ENCODE data around the gene CCDC186. TPM values are rescaled to one million over a fixed set of nuclear protein-coding genes. Genes with fewer than 3 reads are reported as not detected.
"Not testable (repeated sequence)": the region's sequence is repeated elsewhere in the genome, so short reads cannot be mapped to it uniquely, and the experiment has no call there.

Gene CCDC186
- total RNA-seq, 1 experiment from 2014 or later: 1.2 TPM

DNA sequence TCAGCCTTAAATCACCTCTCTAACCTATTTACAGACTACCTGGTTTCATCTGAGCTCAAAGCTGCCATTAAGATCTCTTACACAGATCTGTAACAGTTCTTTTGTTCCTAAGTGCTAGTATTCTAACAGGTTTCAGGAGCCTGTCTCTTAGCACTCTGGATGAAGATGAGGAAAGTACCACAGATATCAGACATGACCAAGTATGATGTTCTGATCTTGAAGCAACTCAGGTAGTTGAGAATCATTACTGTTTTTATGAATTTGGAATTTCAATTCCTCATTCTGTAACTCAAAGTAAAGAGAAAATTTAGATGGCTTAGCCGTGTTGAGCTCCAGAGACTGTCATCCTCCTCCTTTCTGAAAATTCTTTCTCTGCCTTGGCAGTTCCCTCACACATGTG lies 30.8 kb downstream of the CCDC186 start:
- Histone ChIP-seq H3K4me3 (no peak overlapping the region), H3K36me3 (no peaks in the 10 kb centered on the region; the same call in 1 of the 2 replicates), H3K27me3 (no peaks in the 10 kb centered on the region), H3K9me3 (no peaks in the 10 kb centered on the region)
- DNase-seq: no peak

DNA sequence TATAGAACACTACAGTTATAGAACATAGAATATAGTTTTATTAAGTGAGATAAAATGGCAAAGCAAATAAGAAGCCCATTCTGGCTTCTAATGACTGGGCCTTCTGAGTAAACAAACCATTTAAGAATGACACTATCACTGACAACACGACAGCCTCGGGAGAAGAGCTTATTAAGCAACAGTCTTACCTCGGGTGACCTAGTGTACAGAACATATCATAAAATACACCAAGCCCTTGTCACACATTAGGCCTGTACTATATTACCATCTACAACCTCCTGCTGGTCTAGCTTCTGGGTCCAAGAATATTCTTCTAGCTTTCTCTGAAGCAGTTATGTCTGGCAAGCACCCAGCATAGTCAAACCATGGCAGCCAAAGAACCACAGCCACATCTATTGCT lies 32.0 kb downstream of the CCDC186 start:
- no peaks in the 10 kb centered on the region for H3K27me3 ChIP-seq
- no peaks in the 10 kb centered on the region for H3K9me3 ChIP-seq
- H3K36me3 ChIP-seq: no peaks in the 10 kb centered on the region; the same call in 1 of the 2 replicates
- DNase-seq: no peak
- no peak overlapping the region for H3K4me3 ChIP-seq

DNA sequence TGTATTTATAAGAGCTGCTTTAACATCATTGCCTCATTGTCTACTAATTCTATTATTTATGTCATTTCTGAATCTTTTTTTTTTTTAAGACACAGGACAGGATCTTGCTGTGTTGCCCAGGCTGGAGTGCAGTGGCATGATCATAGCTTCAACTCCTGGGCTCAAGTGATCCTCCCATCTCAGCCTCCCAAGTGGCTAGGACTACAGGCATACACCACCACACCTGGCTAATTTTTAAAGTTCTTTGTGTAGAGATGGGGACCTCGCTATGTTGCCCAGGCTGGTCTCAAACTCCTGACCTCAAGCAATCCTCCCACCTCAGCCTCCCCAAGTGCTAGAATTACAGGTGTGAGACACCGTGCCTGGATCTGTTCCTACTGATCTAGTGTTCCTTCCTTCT lies 33.2 kb downstream of the CCDC186 start:
- not testable (repeated sequence) for DNase-seq, H3K4me3 ChIP-seq, H3K36me3 ChIP-seq, H3K9me3 ChIP-seq, H3K27me3 ChIP-seq

DNA sequence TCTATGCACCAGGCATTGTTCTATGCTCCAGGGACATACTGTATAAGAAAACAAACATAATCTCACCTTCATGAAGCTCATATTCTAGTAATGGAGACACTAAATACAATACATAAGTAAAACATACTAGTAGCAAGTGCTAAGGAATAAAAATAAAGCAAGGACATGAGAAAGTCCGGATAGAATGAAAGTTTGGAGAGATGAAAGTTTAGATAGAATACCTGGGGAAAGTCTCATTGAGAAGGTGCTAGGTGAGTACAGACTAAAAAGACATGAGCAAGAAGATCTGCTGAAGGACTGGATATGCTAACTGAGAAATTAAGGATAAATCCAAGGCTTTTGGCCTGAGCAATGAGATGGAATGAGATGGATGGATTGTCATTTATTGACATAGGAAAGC lies 34.0 kb downstream of the CCDC186 start:
- no peak overlapping the region for H3K4me3 ChIP-seq
- no peaks in the 10 kb centered on the region for H3K27me3 ChIP-seq
- no peaks in the 10 kb centered on the region for H3K36me3 ChIP-seq
- DNase-seq: no peak
- no peaks in the 10 kb centered on the region for H3K9me3 ChIP-seq

DNA sequence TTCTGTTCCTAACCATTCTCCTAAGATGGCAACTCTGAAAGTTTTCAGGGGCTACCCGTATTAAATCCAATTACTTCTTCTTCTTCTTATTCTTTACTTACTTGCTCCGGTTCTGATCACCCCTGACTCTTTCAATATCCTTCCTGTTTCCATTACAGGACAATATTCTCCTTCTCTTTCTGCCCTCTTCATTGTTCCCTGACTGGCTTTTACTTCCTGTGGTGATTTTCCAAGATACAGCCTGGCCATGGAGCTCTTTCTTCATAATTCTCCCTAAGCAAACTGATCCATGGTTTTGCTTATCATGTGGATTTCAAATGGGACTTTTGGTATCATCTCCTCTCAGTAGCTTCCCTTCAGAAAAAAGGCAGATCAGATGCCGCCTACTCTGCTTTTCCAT lies 35.4 kb downstream of the CCDC186 start:
- no peaks in the 10 kb centered on the region for H3K36me3 ChIP-seq
- no peaks in the 10 kb centered on the region for H3K9me3 ChIP-seq
- no peaks in the 10 kb centered on the region for H3K27me3 ChIP-seq
- H3K4me3 ChIP-seq: no peak overlapping the region
- DNase-seq: no peak

DNA sequence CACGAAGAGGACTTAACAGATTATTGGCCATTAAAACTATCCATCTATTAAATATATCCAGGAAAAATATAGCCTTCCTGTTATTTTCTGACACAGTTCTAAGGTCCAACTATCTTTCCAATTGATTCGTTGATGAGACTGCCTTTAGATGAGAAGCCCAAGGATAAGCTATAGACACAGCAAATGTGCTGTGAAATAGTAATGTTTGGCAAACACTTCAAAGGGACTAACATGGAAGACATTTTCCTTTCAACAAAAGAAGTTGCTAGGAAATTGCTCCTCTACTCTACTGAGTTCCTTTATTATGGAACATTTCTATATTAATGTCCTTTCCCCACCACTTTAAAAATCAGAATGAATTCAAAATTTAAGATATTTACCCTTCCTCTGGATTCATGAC lies 38.5 kb downstream of the CCDC186 start:
- H3K4me3 ChIP-seq: no peak overlapping the region
- H3K27me3 ChIP-seq: no peaks in the 10 kb centered on the region
- H3K36me3 ChIP-seq: no peaks in the 10 kb centered on the region
- no peak for DNase-seq
- no peaks in the 10 kb centered on the region for H3K9me3 ChIP-seq

DNA sequence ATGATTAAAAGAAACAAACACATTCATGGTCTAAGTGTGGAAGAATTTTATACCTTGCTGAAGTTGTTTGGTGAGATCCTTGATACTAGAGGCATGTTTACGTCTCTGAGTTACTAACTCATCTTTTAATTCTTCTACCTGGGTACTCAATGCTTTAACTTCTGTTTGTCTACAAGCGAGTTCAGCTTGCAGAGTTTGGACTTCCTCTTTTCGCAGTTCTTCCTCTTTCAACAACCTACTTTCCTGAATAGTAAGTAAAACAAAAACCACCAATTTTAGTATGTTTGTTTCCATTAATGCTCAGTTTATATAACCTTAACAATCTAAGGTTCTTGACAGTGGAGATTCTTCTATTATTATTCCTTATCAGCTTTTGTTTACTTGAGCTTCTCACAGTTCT lies 42.9 kb downstream of the CCDC186 start:
- Histone ChIP-seq H3K4me3 (no peak overlapping the region), H3K36me3 (no peaks in the 10 kb centered on the region; the same call in 1 of the 2 replicates), H3K27me3 (no peaks in the 10 kb centered on the region), H3K9me3 (no peaks in the 10 kb centered on the region)
- DNase-seq: no peak

DNA sequence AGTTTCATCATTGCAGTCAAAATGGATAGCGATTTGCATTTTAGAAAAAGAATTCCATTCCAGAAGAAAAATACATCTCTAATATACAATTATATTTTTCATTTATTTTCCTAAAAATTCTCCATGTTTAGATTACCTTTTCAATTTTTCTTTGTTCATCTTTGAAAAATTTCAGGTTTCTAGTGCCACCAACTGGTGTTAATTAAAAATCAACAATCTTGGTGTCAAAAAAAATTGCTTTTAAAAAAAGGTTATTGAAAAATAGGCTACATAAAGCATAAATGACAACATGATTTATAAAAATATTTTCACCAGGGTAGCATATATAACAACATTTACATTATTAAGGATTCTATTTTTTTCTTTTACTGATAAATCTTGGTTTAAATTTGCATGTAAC lies 53.0 kb downstream of the CCDC186 start:
- no peak overlapping the region for H3K4me3 ChIP-seq

DNA sequence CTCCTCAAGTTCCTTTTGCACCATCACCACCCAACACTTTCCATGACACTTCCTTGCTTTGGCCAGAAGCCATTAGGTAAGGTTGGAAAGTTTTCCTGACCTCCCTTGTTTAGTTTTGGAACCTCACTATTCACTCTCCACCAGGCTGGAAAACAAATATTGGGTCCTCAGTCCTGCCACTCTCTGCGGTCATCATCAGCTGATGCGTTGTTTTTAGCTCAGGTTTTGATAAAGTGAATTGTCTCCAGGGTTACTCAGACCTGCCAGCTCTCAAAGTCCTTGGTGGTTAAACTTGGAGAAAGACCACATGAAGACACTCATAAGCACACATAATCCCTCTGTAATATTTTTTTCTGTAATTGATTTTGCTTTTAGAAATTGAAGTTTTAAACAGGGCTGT lies 55.5 kb downstream of the CCDC186 start:
- H3K4me3 ChIP-seq: no peak overlapping the region
- no peaks in the 10 kb centered on the region for H3K36me3 ChIP-seq

More for the DNA sequence above, 53.0 kb downstream of the CCDC186 start:
- H3K9me3 ChIP-seq: no peaks in the 10 kb centered on the region
- peaks cover 2% of the 10 kb centered on the region; the same call in 1 of the 2 replicates for H3K36me3 ChIP-seq
- no peaks in the 10 kb centered on the region; the same call in 1 of the 2 replicates for H3K27me3 ChIP-seq
- DNase-seq: no peak

DNA sequence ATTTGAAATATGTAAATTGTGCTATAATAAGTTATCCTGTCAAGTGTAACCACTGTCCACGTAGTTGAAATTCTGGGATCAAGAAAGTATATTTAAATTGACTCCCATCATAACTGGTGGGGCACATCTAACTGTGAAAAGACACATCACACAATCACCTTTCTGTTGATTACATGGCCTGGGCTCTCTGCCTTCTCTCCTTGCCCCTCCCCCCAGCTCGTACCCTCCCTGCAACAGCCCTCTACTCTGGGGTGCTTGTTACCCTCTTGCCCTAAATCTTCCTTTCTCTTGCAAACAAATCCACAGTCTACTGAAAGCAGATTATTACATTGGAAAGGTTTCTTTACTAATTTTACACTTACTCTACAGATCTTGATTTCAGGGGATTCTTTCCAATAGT lies 56.3 kb downstream of the CCDC186 start:
- H3K9me3 ChIP-seq: no peaks in the 10 kb centered on the region

More for the DNA sequence above, 55.5 kb downstream of the CCDC186 start:
- no peaks in the 10 kb centered on the region for H3K9me3 ChIP-seq
- DNase-seq: no peak
- peaks cover 11% of the 10 kb centered on the region for H3K27me3 ChIP-seq

DNA sequence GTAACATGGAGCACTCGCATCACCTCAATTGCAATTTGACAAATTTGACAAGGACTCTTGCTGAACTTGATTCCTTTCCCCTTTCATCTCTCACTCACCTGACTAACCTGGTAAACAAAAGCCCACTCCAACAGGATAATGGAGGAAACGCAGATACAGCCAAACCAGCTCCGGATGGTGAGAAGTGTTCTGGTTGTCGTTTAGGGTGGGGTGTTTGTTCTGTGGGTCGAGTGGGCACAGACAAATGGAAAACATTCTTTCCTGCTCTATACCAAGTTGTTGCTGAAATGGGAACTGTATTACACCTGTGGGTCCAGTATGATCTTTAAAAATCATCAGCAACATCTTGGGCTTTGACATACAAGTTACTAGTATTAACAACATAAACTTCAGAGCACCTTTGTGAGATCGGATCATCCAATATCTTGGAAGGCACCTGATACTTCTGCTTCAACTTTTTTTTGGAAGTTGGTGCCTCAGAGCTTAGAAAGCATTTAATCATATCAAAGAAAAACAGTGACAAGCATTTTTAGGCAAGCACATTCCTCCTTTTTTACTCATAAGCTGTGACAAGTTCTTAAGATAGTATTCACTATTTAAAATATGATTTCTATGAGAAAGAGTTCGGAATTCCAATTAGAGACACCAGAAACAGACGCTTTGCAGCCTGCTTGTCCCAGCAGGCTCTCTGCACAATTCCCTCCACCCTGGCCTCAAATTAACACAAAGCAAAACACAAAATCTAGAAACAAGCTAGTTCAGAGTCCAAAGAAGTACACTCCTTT lies 58.1 kb downstream of the CCDC186 start:
- Histone ChIP-seq H3K36me3 (no peaks in the 10 kb centered on the region), H3K4me3 (no peak overlapping the region), H3K9me3 (no peaks in the 10 kb centered on the region), H3K27me3 (peaks cover 15% of the 10 kb centered on the region)
- no peak for DNase-seq

More for the DNA sequence above, 56.3 kb downstream of the CCDC186 start:
- DNase-seq: no peak
- H3K36me3 ChIP-seq: no peaks in the 10 kb centered on the region
- H3K4me3 ChIP-seq: no peak overlapping the region
- peaks cover 15% of the 10 kb centered on the region for H3K27me3 ChIP-seq

DNA sequence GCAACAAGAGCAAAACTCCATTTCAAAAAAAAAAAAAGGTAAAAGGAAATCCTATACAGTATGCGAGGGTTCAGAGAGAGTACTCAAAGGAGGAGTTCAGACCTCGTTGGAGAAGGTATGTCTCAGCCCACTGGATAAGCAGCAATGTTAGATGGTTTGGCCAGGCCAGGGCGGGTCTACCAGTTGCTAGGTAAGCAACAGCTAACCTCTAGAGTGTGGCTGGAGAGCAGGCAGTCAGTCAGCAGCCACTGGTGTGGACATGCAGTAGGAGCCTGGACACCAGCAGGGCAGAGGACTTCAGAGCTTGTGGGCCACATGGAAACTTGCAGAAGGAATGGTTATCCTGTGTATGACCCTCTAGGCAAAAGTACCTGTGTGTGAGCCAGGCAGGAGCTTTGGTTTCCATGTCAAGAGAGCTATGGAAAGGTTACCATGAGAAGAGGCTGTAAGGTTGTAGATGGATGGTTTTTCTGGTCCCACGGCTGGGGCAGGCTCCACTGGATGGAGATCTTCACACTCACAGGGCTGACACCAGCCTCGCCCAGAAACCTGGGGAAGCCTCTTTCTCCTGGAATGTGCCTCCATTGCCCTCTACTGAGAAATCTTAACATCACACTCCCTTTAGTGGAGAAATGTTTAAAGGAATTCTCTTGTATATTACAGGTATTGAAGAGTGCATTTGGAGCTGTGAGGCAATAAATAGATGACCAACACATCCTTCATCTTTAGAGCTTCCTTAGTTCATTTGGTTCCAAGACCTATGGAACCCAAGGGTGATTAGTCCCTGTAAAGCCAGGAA lies 63.6 kb downstream of the CCDC186 start:
- Histone ChIP-seq H3K27me3 (peaks cover 15% of the 10 kb centered on the region), H3K4me3 (no peak overlapping the region), H3K9me3 (no peaks in the 10 kb centered on the region), H3K36me3 (no peaks in the 10 kb centered on the region)
- DNase-seq: no peak

DNA sequence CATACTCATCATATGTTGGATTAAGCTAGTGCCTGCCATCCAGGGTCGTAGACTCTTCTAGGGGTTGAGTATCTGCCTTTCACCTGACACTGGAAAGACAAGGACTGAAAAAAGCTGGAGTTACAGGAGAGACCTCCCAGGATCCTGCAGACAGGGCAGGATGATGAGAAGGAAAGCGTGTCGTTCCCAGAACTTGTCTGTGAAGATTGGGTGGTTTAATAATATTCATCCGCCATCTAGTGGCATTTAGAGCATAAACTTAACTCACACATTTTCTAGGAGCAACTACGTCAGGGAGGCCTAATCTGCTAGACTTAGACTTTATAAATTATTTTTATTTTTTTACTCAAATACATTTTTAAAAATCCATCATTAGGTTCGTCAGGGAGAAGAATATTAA lies 70.7 kb downstream of the CCDC186 start:
- H3K36me3 ChIP-seq: no peaks in the 10 kb centered on the region
- DNase-seq: no peak
- H3K9me3 ChIP-seq: no peaks in the 10 kb centered on the region
- H3K4me3 ChIP-seq: no peak overlapping the region
- H3K27me3 ChIP-seq: no peaks in the 10 kb centered on the region

DNA sequence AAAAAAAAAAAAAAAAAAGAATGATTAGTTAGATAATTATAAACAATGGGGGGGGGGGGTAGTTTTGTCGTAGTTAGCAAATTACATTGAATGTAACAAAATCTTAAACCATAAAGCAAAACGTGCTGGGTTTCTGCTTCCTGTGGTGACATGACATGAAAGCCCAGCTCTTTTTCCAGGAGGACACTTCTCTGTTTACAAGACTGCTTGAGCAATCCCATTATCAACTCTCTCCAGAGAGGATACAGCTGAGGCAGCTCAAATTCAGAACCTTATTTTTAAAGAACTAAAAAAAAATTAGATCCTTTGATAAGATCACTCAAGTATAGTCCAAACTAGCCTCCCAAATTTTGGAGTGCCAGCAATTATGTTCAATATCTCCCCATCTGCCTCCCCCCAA lies 71.7 kb downstream of the CCDC186 start:
- Histone ChIP-seq H3K9me3 (no peaks in the 10 kb centered on the region), H3K4me3 (no peak overlapping the region), H3K27me3 (no peaks in the 10 kb centered on the region), H3K36me3 (no peaks in the 10 kb centered on the region)
- DNase-seq: no peak

DNA sequence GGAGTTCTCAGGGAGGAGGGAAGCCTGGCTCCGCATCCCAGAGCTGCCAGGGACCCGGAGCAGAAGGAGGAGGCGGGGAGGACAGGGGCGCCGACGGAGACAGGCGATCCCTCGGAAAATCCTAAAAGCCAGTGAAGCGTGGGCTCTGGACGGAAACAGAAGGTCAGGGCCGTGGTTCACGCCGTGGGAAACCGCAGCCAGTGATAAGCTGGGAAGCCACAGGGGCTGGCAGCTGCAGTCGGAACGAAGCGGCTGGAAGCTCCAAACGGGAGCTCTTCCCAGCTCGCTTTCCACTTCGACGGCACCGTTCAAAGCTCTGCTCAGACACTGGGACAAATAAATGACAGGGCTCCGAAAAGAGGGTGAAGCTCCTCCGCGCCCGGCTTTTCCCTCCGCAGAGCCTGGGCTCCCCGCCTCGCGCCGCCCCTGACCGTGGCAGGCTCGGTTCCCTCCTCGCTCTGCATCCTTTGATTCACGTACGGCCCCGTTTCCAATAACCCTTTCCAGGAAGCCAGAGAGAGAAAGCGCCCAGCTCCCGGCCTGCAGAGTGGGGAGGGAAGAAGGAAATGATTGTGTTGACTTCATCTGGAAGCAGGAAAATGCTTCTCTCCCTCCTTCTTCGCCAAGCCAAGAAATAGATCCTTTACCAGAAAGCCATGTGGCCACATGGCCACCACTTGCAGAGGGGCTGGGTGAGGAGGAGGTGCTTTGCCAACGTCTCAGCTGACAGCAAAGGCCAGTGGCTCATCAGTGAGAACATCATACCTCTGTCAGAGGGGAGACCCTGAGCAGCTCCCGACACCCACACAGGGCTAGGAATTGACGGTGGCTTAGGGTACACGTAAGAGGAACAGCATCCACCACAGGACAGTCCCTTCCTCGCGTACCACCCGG lies 72.9 kb downstream of the CCDC186 start:
- Histone ChIP-seq H3K27me3 (no peaks in the 10 kb centered on the region), H3K4me3 (peak overlapping the region; percentile 29), H3K9me3 (no peaks in the 10 kb centered on the region), H3K36me3 (no peaks in the 10 kb centered on the region)
- DNase-seq: peak; percentile 34

DNA sequence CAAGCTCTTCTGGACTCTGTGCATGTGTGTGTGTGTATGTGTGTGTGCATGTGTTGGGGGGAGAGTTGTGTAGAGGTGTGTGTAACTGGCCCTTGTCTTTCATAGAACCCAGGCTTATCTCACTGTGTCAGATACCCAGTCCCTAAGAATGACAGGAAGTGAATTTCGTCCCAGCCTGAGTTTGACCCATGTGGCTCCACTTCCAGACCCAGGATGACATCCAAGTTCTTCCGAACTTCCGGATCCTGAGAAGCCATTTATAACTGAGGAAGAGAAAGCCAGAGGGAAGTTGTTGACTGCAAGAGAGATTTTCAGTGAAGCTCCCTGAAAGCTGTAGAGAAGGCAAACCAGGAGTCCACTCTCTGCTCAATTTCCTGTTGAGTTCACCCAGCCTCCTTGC lies 77.1 kb downstream of the CCDC186 start:
- DNase-seq: no peak
- Histone ChIP-seq H3K27me3 (no peaks in the 10 kb centered on the region), H3K36me3 (no peaks in the 10 kb centered on the region), H3K9me3 (no peaks in the 10 kb centered on the region), H3K4me3 (no peak overlapping the region)
